ENCODE results near the gene CATSPERD.

Gene CATSPERD

GRCh38 chr19:5809053-5809452 is 88.6 kb downstream of the CATSPERD start:
- no peak for DNase-seq

GRCh38 chr19:5809469-5809868 is 89.0 kb downstream of the CATSPERD start:
- no peak for DNase-seq

GRCh38 chr19:5811117-5811516 is 90.7 kb downstream of the CATSPERD start:
- DNase-seq = no peak

GRCh38 chr19:5814123-5814851 is 93.8 kb downstream of the CATSPERD start:
- DNase-seq = no peak

- no peak for DNase-seq
Measured at GRCh38 chr19:5814852-5815246, 94.4 kb downstream of the CATSPERD start.

GRCh38 chr19:5817218-5817617 is 96.8 kb downstream of the CATSPERD start:
- no peak for DNase-seq

GRCh38 chr19:5818594-5818993 is 98.2 kb downstream of the CATSPERD start:
- no peak for DNase-seq

GRCh38 chr19:5820785-5821184 is 100.3 kb downstream of the CATSPERD start:
- no peak for DNase-seq

GRCh38 chr19:5821521-5822180 is 101.2 kb downstream of the CATSPERD start:
- DNase-seq = no peak

- DNase-seq = no peak
Measured at GRCh38 chr19:5822181-5822844, 101.9 kb downstream of the CATSPERD start.

GRCh38 chr19:5823579-5824281 is 103.3 kb downstream of the CATSPERD start:
- no peak for DNase-seq

GRCh38 chr19:5824751-5825150 is 104.3 kb downstream of the CATSPERD start:
- no peak for DNase-seq

- no peak for DNase-seq
Measured at GRCh38 chr19:5825178-5825577, 104.7 kb downstream of the CATSPERD start.

- no peak for DNase-seq
Measured at GRCh38 chr19:5826531-5827341, 106.3 kb downstream of the CATSPERD start.

- DNase-seq = no peak
Measured at GRCh38 chr19:5827342-5827890, 107.0 kb downstream of the CATSPERD start.

- peak; percentile 87 for DNase-seq
Measured at GRCh38 chr19:5827891-5828660, 107.6 kb downstream of the CATSPERD start.
